IMR-90 (cell line): ENCODE measurements around the gene ATG7. TPM values are rescaled to one million over a fixed set of nuclear protein-coding genes. Genes with fewer than 3 reads are reported as not detected.
A peak's percentile ranks its signal among the peaks of the same experiment; 100 is the strongest.

Experiments used
- ATAC-seq: fragments of 200-7000 bp; cut with Tn5 transposase; 2 replicates; pipeline ENCODE4 v1.9.1; 2020; ENCODE audit warnings: low read depth, mild to moderate bottlenecking, moderate library complexity
- BruUV-seq: library from RNA; stranded (reverse); fragments of 400-500 nt; replicated peaks from 2 replicates; lab custom pipeline; 2021; lab: Mats Ljungman, UMichigan
- CTCF ChIA-PET: fragments of 300-600 bp; formaldehyde crosslinking; extraction: SDS; loops from one replicate; lab custom pipeline; 2021; ENCODE audit warnings: antibody characterized with exemption; lab: Yijun Ruan, JAX
- POLR2A ChIA-PET: fragments of 300-600 bp; sonication (Branson Sonifier 250); formaldehyde crosslinking; loops from one replicate; lab custom pipeline; 2022; ENCODE audit warnings: antibody characterized with exemption; ENCODE audit not compliant: unreplicated experiment; lab: Charles Lee
- DNase-seq: peaks from one replicate; pipeline ENCODE4 v3.0.0; 2013
- H2AFZ ChIP-seq: replicated peaks from 2 replicates; pipeline ENCODE3; 2013; ENCODE audit warnings: low read length, mild to moderate bottlenecking; ENCODE audit not compliant: poor library complexity
- H2AK5ac ChIP-seq: 2 replicates; pipeline ENCODE4 v1.6.1; 2013; ENCODE audit warnings: low read depth, low read length, inconsistent platforms
- H2AK9ac ChIP-seq: replicated peaks from 2 replicates; pipeline ENCODE3; 2013; ENCODE audit warnings: mild to moderate bottlenecking, low read depth, low read length, moderate library complexity; ENCODE audit not compliant: poor library complexity
- H2BK120ac ChIP-seq: 2 replicates; pipeline ENCODE4 v1.6.1; 2013; ENCODE audit warnings: low read depth, low read length, inconsistent platforms
- H2BK15ac ChIP-seq: 3 replicates; pipeline ENCODE4 v1.6.1; 2013; ENCODE audit warnings: low read depth, low read length, inconsistent platforms
- H2BK20ac ChIP-seq: 2 replicates; pipeline ENCODE4 v1.6.1; 2013; ENCODE audit warnings: low read depth, mild to moderate bottlenecking, inconsistent platforms, low read length, moderate library complexity
- H2BK5ac ChIP-seq: 2 replicates; pipeline ENCODE4 v1.6.1; 2013; ENCODE audit warnings: mild to moderate bottlenecking, low read depth, low read length, inconsistent platforms; ENCODE audit not compliant: poor library complexity, severe bottlenecking
- H3K14ac ChIP-seq: replicated peaks from 2 replicates; pipeline ENCODE4 v1.6.1; 2013; ENCODE audit warnings: low read depth, low read length, inconsistent platforms
- H3K18ac ChIP-seq: 2 replicates; pipeline ENCODE4 v1.6.1; 2013; ENCODE audit warnings: low read depth, low read length, control low read depth
- H3K23ac ChIP-seq: 2 replicates; pipeline ENCODE4 v1.6.1; 2013; ENCODE audit warnings: low read depth, low read length, inconsistent platforms
- H3K27ac ChIP-seq: 2 replicates; pipeline ENCODE4 v1.5.1; 2013; ENCODE audit warnings: mild to moderate bottlenecking, control low read depth, low read length; ENCODE audit not compliant: insufficient read depth
- H3K27me3 ChIP-seq: 2 replicates; pipeline ENCODE4 v1.6.1; 2013; ENCODE audit warnings: low read length; ENCODE audit not compliant: control insufficient read depth, insufficient read depth
- H3K36me3 ChIP-seq: 2 replicates; pipeline ENCODE4 v1.6.1; 2013; ENCODE audit warnings: low read length, mixed read lengths; ENCODE audit not compliant: control insufficient read depth, insufficient read depth
- H3K4ac ChIP-seq: 2 replicates; pipeline ENCODE4 v1.6.1; 2013; ENCODE audit warnings: low read depth, low read length, inconsistent platforms
- H3K4me1 ChIP-seq: 2 replicates; pipeline ENCODE4 v1.6.1; 2013; ENCODE audit warnings: low read length, mixed read lengths; ENCODE audit not compliant: control insufficient read depth, insufficient read depth
- H3K4me2 ChIP-seq: 2 replicates; pipeline ENCODE4 v1.6.1; 2013; ENCODE audit warnings: low read depth, mild to moderate bottlenecking, control low read depth, low read length, moderate library complexity
- H3K4me3 ChIP-seq: 2 replicates; pipeline ENCODE4 v1.5.1; 2013; ENCODE audit warnings: low read depth, mild to moderate bottlenecking, control low read depth, low read length, moderate library complexity; ENCODE audit not compliant: insufficient read depth
- H3K56ac ChIP-seq: 2 replicates; pipeline ENCODE4 v1.6.1; 2013; ENCODE audit warnings: low read length, inconsistent platforms; ENCODE audit not compliant: insufficient read depth; ENCODE audit errors: extremely low read depth
- H3K79me1 ChIP-seq, 2 experiments: 2 replicates each; pipeline ENCODE4 v1.6.1; 2013; ENCODE audit warnings: low read length in 2 of 2, inconsistent platforms in 1 of 2, low read depth in 1 of 2
- H3K9ac ChIP-seq: 2 replicates; pipeline ENCODE4 v1.6.1; 2013; ENCODE audit warnings: low read depth, low read length, control low read depth
- H3K9me1 ChIP-seq: 2 replicates; pipeline ENCODE4 v1.6.1; 2013; ENCODE audit warnings: low read length, inconsistent platforms; ENCODE audit not compliant: insufficient read depth
- H3K9me3 ChIP-seq: 2 replicates; pipeline ENCODE4 v1.6.1; 2013; ENCODE audit warnings: low read length; ENCODE audit not compliant: control insufficient read depth, insufficient read depth
- H4K20me1 ChIP-seq: 2 replicates; pipeline ENCODE4 v1.6.1; 2013; ENCODE audit warnings: low read length, inconsistent platforms; ENCODE audit not compliant: insufficient read depth
- H4K5ac ChIP-seq: 2 replicates; pipeline ENCODE4 v1.6.1; 2013; ENCODE audit warnings: mild to moderate bottlenecking, low read depth, low read length, control low read depth
- H4K8ac ChIP-seq, 2 experiments: 2 replicates each; pipeline ENCODE4 v1.6.1; 2013; ENCODE audit warnings: low read depth in 2 of 2, low read length in 2 of 2, control low read depth in 1 of 2, inconsistent platforms in 1 of 2
- H4K91ac ChIP-seq: 2 replicates; pipeline ENCODE4 v1.6.1; 2013; ENCODE audit warnings: low read depth, low read length, inconsistent platforms; ENCODE audit not compliant: insufficient read depth
- BHLHE40 ChIP-seq: fragments of 150-350 bp; IDR thresholded peaks from 2 replicates; pipeline ENCODE4 v1.6.1; 2016; ENCODE audit warnings: mild to moderate bottlenecking, low read depth, low read length
- CEBPB ChIP-seq: IDR thresholded peaks from 2 replicates; pipeline ENCODE4 v1.6.1; 2012; ENCODE audit warnings: low read depth, low read length, improper control_type of control experiment
- CHD1 ChIP-seq: IDR thresholded peaks from 2 replicates; pipeline ENCODE4 v1.6.1; 2012; ENCODE audit warnings: low read depth, low read length, improper control_type of control experiment
- FOS ChIP-seq: fragments of 150-350 bp; IDR thresholded peaks from 2 replicates; pipeline ENCODE4 v1.6.1; 2016; ENCODE audit warnings: low read depth, low read length
- MAFK ChIP-seq: IDR thresholded peaks from 2 replicates; pipeline ENCODE4 v1.6.1; 2012; ENCODE audit warnings: low read depth, low read length, improper control_type of control experiment
- MAZ ChIP-seq: IDR thresholded peaks from 2 replicates; pipeline ENCODE4 v1.6.1; 2012; ENCODE audit warnings: low read depth, mild to moderate bottlenecking, low read length, improper control_type of control experiment, moderate library complexity, borderline replicate concordance
- MXI1 ChIP-seq: IDR thresholded peaks from 2 replicates; pipeline ENCODE4 v1.6.1; 2012; ENCODE audit warnings: low read depth, mild to moderate bottlenecking, low read length, moderate library complexity, borderline replicate concordance
- NFE2L2 ChIP-seq: fragments of 150-350 bp; IDR thresholded peaks from 2 replicates; pipeline ENCODE4 v1.6.1; 2016; ENCODE audit warnings: low read depth, mild to moderate bottlenecking, low read length
- POLR2A ChIP-seq: IDR thresholded peaks from 2 replicates; pipeline ENCODE4 v1.6.1; 2012; ENCODE audit warnings: mild to moderate bottlenecking, low read depth, low read length
- RAD21 ChIP-seq: IDR thresholded peaks from 2 replicates; pipeline ENCODE4 v1.6.1; 2012; ENCODE audit warnings: low read length, improper control_type of control experiment
- RCOR1 ChIP-seq: IDR thresholded peaks from 2 replicates; pipeline ENCODE4 v1.6.1; 2012; ENCODE audit warnings: mild to moderate bottlenecking, low read length, improper control_type of control experiment; ENCODE audit not compliant: insufficient replicate concordance
- RFX5 ChIP-seq: IDR thresholded peaks from 2 replicates; pipeline ENCODE4 v1.8.0; 2012; ENCODE audit warnings: low read depth, mild to moderate bottlenecking, low read length, moderate library complexity
- SMC3 ChIP-seq: fragments of 150-350 bp; IDR thresholded peaks from 2 replicates; pipeline ENCODE4 v1.6.1; 2016; ENCODE audit warnings: low read depth, mild to moderate bottlenecking, antibody characterized with exemption, low read length, moderate library complexity
- WGBS, 2 experiments: methylation state at CpG; one replicate each; pipeline versions ENCODE4 v1.1.5 to v1.1.7; 2013; ENCODE audit warnings: missing lambda C conversion rate in 2 of 2; ENCODE audit not compliant: insufficient read length in 1 of 2; ENCODE audit errors: extremely low coverage in 2 of 2; 5-methylcytosine and 5-hydroxymethylcytosine counted together
- dilution Hi-C: fragments of 300-500 bp; cut with HindIII; formaldehyde crosslinking; loops from one replicate; pipeline ENCODE4 v1.14.3; 2018; ENCODE audit warnings: low sequenced_read_pairs; ENCODE audit not compliant: unreplicated experiment
- in situ Hi-C: fragments of 300-500 bp; cut with MboI; formaldehyde crosslinking; loops from 3 replicates; pipeline ENCODE4 v1.14.3; 2019; ENCODE audit warnings: low sequenced_read_pairs, inconsistent platforms, mixed read lengths
- intact Hi-C: fragments of 100-400 bp; cut with micrococcal nuclease; formaldehyde crosslinking; loops from 2 replicates; pipeline ENCODE4 v1.10.0; 2022
- polyA plus RNA-seq, 3 experiments: library from polyadenylated mRNA; depleted of rRNA; stranded (reverse); fragments of >200 nt; gene quantifications; 2 replicates each; pipeline ENCODE4 v1.2.3, GENCODE V29; 2012; ENCODE audit warnings: low replicate concordance in 1 of 3
- total RNA-seq: library from RNA; depleted of rRNA; stranded (reverse); fragments of >200 nt; gene quantifications from 2 replicates; pipeline ENCODE4 v1.2.3, GENCODE V29; 2012
- TF ChIP-seq, protein P1 (sequence below): fragments of 150-350 bp; IDR thresholded peaks from 2 replicates; pipeline ENCODE4 v1.6.1; 2016; ENCODE audit warnings: low read depth, mild to moderate bottlenecking, low read length, moderate library complexity, borderline replicate concordance
- TF ChIP-seq, protein P2 (sequence below): conservative IDR thresholded peaks from 2 replicates; pipeline ENCODE4 v1.5.1; 2012; ENCODE audit warnings: mild to moderate bottlenecking, low read depth, low read length, improper control_type of control experiment
- TF ChIP-seq, protein P3 (sequence below): fragments of 150-350 bp; IDR thresholded peaks from 2 replicates; pipeline ENCODE4 v1.6.1; 2017; ENCODE audit warnings: mild to moderate bottlenecking, antibody characterized with exemption, low read length, low read depth

The ATG7 gene
- total and polyA plus RNA-seq, 2 of the 4 experiments (the other 2 are of a cell fraction), result 15.6 to 51.4 TPM

DNA sequence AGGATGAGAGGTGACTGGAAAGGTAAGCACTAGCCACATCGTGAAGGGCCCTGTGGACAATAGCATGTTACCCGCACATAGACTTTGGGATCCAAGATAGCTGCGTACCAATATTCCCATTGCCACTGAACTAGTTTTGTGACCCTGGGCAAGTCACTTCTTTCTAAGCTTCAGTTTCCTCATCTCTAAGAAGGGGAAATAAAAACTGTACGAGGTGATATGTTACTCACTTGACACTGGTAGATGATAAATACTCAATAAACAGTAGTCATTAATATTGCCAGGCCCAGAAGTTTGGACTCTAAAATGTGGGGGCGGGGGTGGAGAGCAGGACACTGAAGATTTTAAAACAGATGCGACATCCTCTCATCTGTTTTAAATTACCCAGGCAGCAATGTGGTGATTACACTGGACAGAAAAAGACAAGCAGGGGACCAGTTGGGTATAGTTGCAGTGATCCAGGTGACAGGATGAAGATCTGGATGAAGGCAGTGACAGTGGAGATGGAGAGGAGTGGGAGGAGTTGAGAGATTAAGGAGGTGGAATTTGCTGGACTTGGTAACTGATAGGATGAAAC, 2.5 kb downstream of the ATG7 start:
- ChIA-PET CTCF (no interaction called here), POLR2A (no interaction called here)
- H3K9ac ChIP-seq, result no peak overlapping the region
- H3K36me3 ChIP-seq, result 0 out of 2 replicates have a peak, but pooled peaks cover 3% of the 10 kb centered on the region
- no peak for TF ChIP-seq RFX5
- TF ChIP-seq SMC3, result no peak
- TF ChIP-seq MAZ, result no peak
- TF ChIP-seq, protein P1, sequence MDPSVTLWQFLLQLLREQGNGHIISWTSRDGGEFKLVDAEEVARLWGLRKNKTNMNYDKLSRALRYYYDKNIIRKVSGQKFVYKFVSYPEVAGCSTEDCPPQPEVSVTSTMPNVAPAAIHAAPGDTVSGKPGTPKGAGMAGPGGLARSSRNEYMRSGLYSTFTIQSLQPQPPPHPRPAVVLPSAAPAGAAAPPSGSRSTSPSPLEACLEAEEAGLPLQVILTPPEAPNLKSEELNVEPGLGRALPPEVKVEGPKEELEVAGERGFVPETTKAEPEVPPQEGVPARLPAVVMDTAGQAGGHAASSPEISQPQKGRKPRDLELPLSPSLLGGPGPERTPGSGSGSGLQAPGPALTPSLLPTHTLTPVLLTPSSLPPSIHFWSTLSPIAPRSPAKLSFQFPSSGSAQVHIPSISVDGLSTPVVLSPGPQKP, result no peak
- TF ChIP-seq RCOR1, result no peak
- TF ChIP-seq, protein P2, sequence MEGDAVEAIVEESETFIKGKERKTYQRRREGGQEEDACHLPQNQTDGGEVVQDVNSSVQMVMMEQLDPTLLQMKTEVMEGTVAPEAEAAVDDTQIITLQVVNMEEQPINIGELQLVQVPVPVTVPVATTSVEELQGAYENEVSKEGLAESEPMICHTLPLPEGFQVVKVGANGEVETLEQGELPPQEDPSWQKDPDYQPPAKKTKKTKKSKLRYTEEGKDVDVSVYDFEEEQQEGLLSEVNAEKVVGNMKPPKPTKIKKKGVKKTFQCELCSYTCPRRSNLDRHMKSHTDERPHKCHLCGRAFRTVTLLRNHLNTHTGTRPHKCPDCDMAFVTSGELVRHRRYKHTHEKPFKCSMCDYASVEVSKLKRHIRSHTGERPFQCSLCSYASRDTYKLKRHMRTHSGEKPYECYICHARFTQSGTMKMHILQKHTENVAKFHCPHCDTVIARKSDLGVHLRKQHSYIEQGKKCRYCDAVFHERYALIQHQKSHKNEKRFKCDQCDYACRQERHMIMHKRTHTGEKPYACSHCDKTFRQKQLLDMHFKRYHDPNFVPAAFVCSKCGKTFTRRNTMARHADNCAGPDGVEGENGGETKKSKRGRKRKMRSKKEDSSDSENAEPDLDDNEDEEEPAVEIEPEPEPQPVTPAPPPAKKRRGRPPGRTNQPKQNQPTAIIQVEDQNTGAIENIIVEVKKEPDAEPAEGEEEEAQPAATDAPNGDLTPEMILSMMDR, result no peak
- TF ChIP-seq MXI1, result no peak
- TF ChIP-seq POLR2A, result no peak
- no peak for TF ChIP-seq BHLHE40
- TF ChIP-seq, protein P3, sequence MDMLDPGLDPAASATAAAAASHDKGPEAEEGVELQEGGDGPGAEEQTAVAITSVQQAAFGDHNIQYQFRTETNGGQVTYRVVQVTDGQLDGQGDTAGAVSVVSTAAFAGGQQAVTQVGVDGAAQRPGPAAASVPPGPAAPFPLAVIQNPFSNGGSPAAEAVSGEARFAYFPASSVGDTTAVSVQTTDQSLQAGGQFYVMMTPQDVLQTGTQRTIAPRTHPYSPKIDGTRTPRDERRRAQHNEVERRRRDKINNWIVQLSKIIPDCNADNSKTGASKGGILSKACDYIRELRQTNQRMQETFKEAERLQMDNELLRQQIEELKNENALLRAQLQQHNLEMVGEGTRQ, result no peak
- TF ChIP-seq MAFK, result no peak
- no peak for TF ChIP-seq NFE2L2
- TF ChIP-seq FOS, result no peak
- TF ChIP-seq RAD21, result no peak
- no peak for TF ChIP-seq CEBPB
- TF ChIP-seq CHD1, result no peak
- H3K4me1 ChIP-seq, result peaks cover 11% of the 10 kb centered on the region
- peaks cover 14% of the 10 kb centered on the region for H3K9me1 ChIP-seq
- H2AFZ ChIP-seq, result no peak overlapping the region
- H3K4me3 ChIP-seq, result no peak overlapping the region
- ATAC-seq, result no peak
- H4K5ac ChIP-seq, result no peak overlapping the region
- no TSS peak for BruUV-seq
- H3K4ac ChIP-seq, result no peak overlapping the region
- no peaks in the 10 kb centered on the region for H3K9me3 ChIP-seq
- H3K18ac ChIP-seq, result no peak overlapping the region
- H2BK15ac ChIP-seq, result no peak overlapping the region
- H3K27ac ChIP-seq, result no peak overlapping the region
- H2BK120ac ChIP-seq, result no peak overlapping the region
- peak overlapping the region; percentile 31 for H2AK9ac ChIP-seq
- peak overlapping the region; percentile 12; the same call in 1 of the 2 replicates for H2BK20ac ChIP-seq
- no peak overlapping the region for H2BK5ac ChIP-seq
- no peak overlapping the region for H3K56ac ChIP-seq
- 0 out of 4 replicates have a peak overlapping the region, but pooled peaks of 1 of the 2 experiments have one; percentile 26 for H4K8ac ChIP-seq
- H3K79me1 ChIP-seq, result peaks cover 35 to 65% of the 10 kb centered on the region in 2 experiments
- H3K23ac ChIP-seq, result no peak overlapping the region
- WGBS, 2 experiments, result no CpG with 5 or more reads among the region's 6 CpGs
- H2AK5ac ChIP-seq, result peak overlapping the region; percentile 22
- dilution Hi-C loops, result no loop called here
- H4K20me1 ChIP-seq, result no peaks in the 10 kb centered on the region
- intact Hi-C loops, result no loop called here
- no peak overlapping the region for H4K91ac ChIP-seq
- H3K14ac ChIP-seq, result no peak overlapping the region
- no peaks in the 10 kb centered on the region for H3K27me3 ChIP-seq
- H3K4me2 ChIP-seq, result no peak overlapping the region
- in situ Hi-C loops, result no loop called here
- DNase-seq, result no peak
